Gastrocnemius medialis (tissue), 4 donors: ENCODE results near the gene PCF11. TPM values are rescaled to one million over a fixed set of nuclear protein-coding genes. Genes with fewer than 3 reads are reported as not detected.
"Not testable (repeated sequence)": the region's sequence is repeated elsewhere in the genome, so short reads cannot be mapped to it uniquely, and the experiment has no call there.

Experiments
- ATAC-seq, 2 donors: fragments of 150-250 bp; one replicate each; pipeline ENCODE4 v1.9.1; 2016
- DNase-seq, 2 donors: peaks; one replicate each; pipeline ENCODE4 v3.0.0-alpha.2; 2019
- H3K27ac ChIP-seq, 4 donors: fragments of 200-600 bp; sonication (generic); 1 replicate in 1 of 4; 2 replicates in 3 of 4; pipeline ENCODE4 v1.5.1; 2016 to 2018; ENCODE audit warnings: mild to moderate bottlenecking in 2 of 4, moderate library complexity in 1 of 4
- H3K27me3 ChIP-seq, 3 donors: fragments of 200-600 bp; sonication (generic) in 2 of 3; 1 replicate in 1 of 3; 2 replicates in 2 of 3; pipeline versions ENCODE4 v1.5.1 to v1.6.0; 2016 to 2019; ENCODE audit warnings: mild to moderate bottlenecking in 1 of 3, moderate library complexity in 1 of 3
- H3K36me3 ChIP-seq, 2 donors: fragments of 200-600 bp; sonication (generic) in 1 of 2; one replicate each; pipeline ENCODE4 v1.5.1; 2017 to 2018
- H3K4me1 ChIP-seq, 2 donors: fragments of 200-600 bp; sonication (generic) in 1 of 2; one replicate each; pipeline ENCODE4 v1.5.1; 2016 to 2017; ENCODE audit warnings: mild to moderate bottlenecking in 2 of 2
- H3K4me3 ChIP-seq, 4 donors: fragments of 200-600 bp; sonication (generic) in 3 of 4; 1 replicate in 1 of 4; 2 replicates in 3 of 4; pipeline ENCODE4 v1.5.1; 2016 to 2019; ENCODE audit warnings: mild to moderate bottlenecking in 2 of 4
- H3K9me3 ChIP-seq, 3 donors: fragments of 200-600 bp; sonication (generic) in 2 of 3; 1 replicate in 1 of 3; 2 replicates in 2 of 3; pipeline ENCODE4 v1.5.1; 2016 to 2019
- CTCF ChIP-seq, 5 experiments: fragments of 450-650 bp in 3 of 5; fragments of 200-600 bp in 2 of 5; sonication (generic) in 2 of 5; IDR thresholded peaks in 4 of 5; conservative IDR thresholded peaks in 1 of 5; 1 replicate in 4 of 5; 2 replicates in 1 of 5; pipeline ENCODE4 v1.5.1; 2016 to 2019; ENCODE audit warnings: antibody characterized with exemption in 5 of 5, mild to moderate bottlenecking in 3 of 5, moderate library complexity in 3 of 5
- POLR2A ChIP-seq, 2 donors: fragments of 450-650 bp; IDR thresholded peaks; one replicate each; pipeline ENCODE4 v1.6.1; 2017; ENCODE audit warnings: antibody characterized with exemption in 2 of 2, mild to moderate bottlenecking in 2 of 2, moderate library complexity in 2 of 2
- in situ Hi-C, 4 donors: fragments of 200-750 bp; cut with MboI; loops; one replicate each; pipeline versions ENCODE4 v1.15.0 to v1.8.0; 2017; ENCODE audit warnings: low sequenced_read_pairs in 4 of 4
- intact Hi-C: fragments of 100-400 bp; cut with DNase I; formaldehyde crosslinking; loops from one replicate; pipeline ENCODE4 v1.15.1; 2023; ENCODE audit warnings: low total_unique reads
- total RNA-seq, 4 donors: library from RNA; depleted of rRNA; stranded (reverse); fragments of >200 nt; gene quantifications; one replicate each; pipeline versions ENCODE4 v1.1.0 to v1.2.3, GENCODE V29; 2016

Gene PCF11
- total RNA-seq, 4 donors from 2014 or later = 25.3 to 103 (median 47.5) TPM

- no peaks in the 10 kb centered on the region for H3K36me3 ChIP-seq
- in situ Hi-C loops = no loop called here
- DNase-seq (no peak), ATAC-seq (no peak)
- H3K9me3 ChIP-seq = no peaks in the 10 kb centered on the region
- no peak overlapping the region for H3K27ac ChIP-seq
- TF ChIP-seq POLR2A (IDR thresholded peaks at IDR 0.05) = no peak
- no peak for TF ChIP-seq CTCF (IDR thresholded peaks at IDR 0.05 in 4 of 5, conservative IDR thresholded peaks at IDR 0.05 in 1 of 5)
- no peaks in the 10 kb centered on the region for H3K4me1 ChIP-seq
- no peak overlapping the region for H3K4me3 ChIP-seq
- intact Hi-C loops = no loop called here
- H3K27me3 ChIP-seq = no peaks in the 10 kb centered on the region
Measured at GRCh38 chr11:83205608-83206185, 48.8 kb downstream of the PCF11 start.

- in situ Hi-C loops = no loop called here
- Histone ChIP-seq H3K4me3 (no peak overlapping the region), H3K27me3 (no peaks in the 10 kb centered on the region), H3K36me3 (no peaks in the 10 kb centered on the region), H3K9me3 (no peaks in the 10 kb centered on the region), H3K27ac (no peak overlapping the region), H3K4me1 (no peaks in the 10 kb centered on the region)
- DNase-seq (no peak), ATAC-seq (no peak)
- TF ChIP-seq CTCF (IDR thresholded peaks at IDR 0.05 in 4 of 5, conservative IDR thresholded peaks at IDR 0.05 in 1 of 5) (no peak), POLR2A (IDR thresholded peaks at IDR 0.05) (no peak)
- intact Hi-C loops = no loop called here
Measured at GRCh38 chr11:83206221-83206620, 49.3 kb downstream of the PCF11 start.

GRCh38 chr11:83206771-83207382 lies 49.9 kb downstream of the PCF11 start:
- H3K36me3 ChIP-seq, H3K27ac ChIP-seq, DNase-seq, H3K4me1 ChIP-seq, H3K27me3 ChIP-seq, in situ Hi-C loops, H3K4me3 ChIP-seq, intact Hi-C loops, ATAC-seq, H3K9me3 ChIP-seq: not testable (repeated sequence)

GRCh38 chr11:83219095-83219494 lies 62.2 kb downstream of the PCF11 start:
- no peak overlapping the region for H3K27ac ChIP-seq
- no peaks in the 10 kb centered on the region for H3K4me1 ChIP-seq
- H3K36me3 ChIP-seq = no peaks in the 10 kb centered on the region
- TF ChIP-seq POLR2A (IDR thresholded peaks at IDR 0.05) = no peak
- TF ChIP-seq CTCF (IDR thresholded peaks at IDR 0.05 in 4 of 5, conservative IDR thresholded peaks at IDR 0.05 in 1 of 5) = no peak
- H3K4me3 ChIP-seq = no peak overlapping the region
- intact Hi-C loops = no loop called here
- in situ Hi-C loops = no loop called here
- DNase-seq (no peak), ATAC-seq (no peak)
- H3K9me3 ChIP-seq = no peaks in the 10 kb centered on the region
- no peaks in the 10 kb centered on the region for H3K27me3 ChIP-seq

- Histone ChIP-seq H3K27me3 (no peaks in the 10 kb centered on the region), H3K4me3 (no peak overlapping the region), H3K9me3 (no peaks in the 10 kb centered on the region), H3K36me3 (no peaks in the 10 kb centered on the region), H3K4me1 (no peaks in the 10 kb centered on the region), H3K27ac (no peak overlapping the region)
- in situ Hi-C loops = no loop called here
- DNase-seq = no peak
- intact Hi-C loops = no loop called here
- TF ChIP-seq CTCF (IDR thresholded peaks at IDR 0.05 in 4 of 5, conservative IDR thresholded peaks at IDR 0.05 in 1 of 5) (no peak), POLR2A (IDR thresholded peaks at IDR 0.05) (no peak)
- no peak for ATAC-seq
Measured at GRCh38 chr11:83220260-83220659, 63.3 kb downstream of the PCF11 start.
